IMR-90 (cell line): ENCODE measurements around the gene MEOX2.

Source experiments
- POLR2A ChIP-seq: IDR thresholded peaks from 2 replicates; pipeline ENCODE4 v1.6.1; 2012; ENCODE audit warnings: mild to moderate bottlenecking, low read depth, low read length
- RAD21 ChIP-seq: IDR thresholded peaks from 2 replicates; pipeline ENCODE4 v1.6.1; 2012; ENCODE audit warnings: low read length, improper control_type of control experiment
- TF ChIP-seq, protein P1 (sequence below): conservative IDR thresholded peaks from 2 replicates; pipeline ENCODE4 v1.5.1; 2012; ENCODE audit warnings: mild to moderate bottlenecking, low read depth, low read length, improper control_type of control experiment

DNA sequence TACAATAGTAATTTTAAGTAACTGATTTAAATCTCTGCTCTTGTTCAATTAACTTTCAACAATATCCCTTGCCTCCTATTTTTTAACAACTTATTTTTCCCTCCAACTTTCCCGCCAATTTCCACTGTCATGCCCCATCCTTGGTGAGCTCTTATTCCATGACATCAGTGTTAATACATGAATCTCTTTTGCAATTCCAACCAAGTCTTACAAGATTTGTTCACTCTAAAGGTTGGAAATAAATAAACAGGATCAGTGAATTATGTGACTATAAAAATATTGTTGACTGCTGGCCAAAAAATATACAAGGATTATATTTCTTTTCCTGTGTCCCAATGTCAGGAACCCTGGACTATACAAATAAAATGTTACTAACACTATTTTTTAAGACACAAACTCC, 103.7 kb downstream of the MEOX2 start:
- TF ChIP-seq POLR2A (no peak), RAD21 (no peak)
- TF ChIP-seq, protein P1, sequence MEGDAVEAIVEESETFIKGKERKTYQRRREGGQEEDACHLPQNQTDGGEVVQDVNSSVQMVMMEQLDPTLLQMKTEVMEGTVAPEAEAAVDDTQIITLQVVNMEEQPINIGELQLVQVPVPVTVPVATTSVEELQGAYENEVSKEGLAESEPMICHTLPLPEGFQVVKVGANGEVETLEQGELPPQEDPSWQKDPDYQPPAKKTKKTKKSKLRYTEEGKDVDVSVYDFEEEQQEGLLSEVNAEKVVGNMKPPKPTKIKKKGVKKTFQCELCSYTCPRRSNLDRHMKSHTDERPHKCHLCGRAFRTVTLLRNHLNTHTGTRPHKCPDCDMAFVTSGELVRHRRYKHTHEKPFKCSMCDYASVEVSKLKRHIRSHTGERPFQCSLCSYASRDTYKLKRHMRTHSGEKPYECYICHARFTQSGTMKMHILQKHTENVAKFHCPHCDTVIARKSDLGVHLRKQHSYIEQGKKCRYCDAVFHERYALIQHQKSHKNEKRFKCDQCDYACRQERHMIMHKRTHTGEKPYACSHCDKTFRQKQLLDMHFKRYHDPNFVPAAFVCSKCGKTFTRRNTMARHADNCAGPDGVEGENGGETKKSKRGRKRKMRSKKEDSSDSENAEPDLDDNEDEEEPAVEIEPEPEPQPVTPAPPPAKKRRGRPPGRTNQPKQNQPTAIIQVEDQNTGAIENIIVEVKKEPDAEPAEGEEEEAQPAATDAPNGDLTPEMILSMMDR = no peak
